ENCODE data around the gene TAL1.
"Not testable (repeated sequence)": the region's sequence is repeated elsewhere in the genome, so short reads cannot be mapped to it uniquely, and the experiment has no call there.

GRCh38 chr1:47193496-47193895, 38.5 kb downstream of the TAL1 start:
- not testable (repeated sequence) for TF ChIP-seq CTCF (IDR thresholded peaks at IDR 0.05; ENCODE audit: extremely low read depth in 1 of 2, insufficient read depth in 1 of 2, low read depth in 1 of 2, low read length in 2 of 2); MAX (IDR thresholded peaks at IDR 0.05; ENCODE audit: insufficient read depth, insufficient read length); POLR2AphosphoS5 (IDR thresholded peaks at IDR 0.05; ENCODE audit: insufficient read depth, low read depth, low read length); POLR2A (IDR thresholded peaks at IDR 0.05; ENCODE audit: low read depth, low read length); JUN (IDR thresholded peaks at IDR 0.05; ENCODE audit: borderline replicate concordance, insufficient read depth, insufficient read length, low read depth); EZH2 (IDR thresholded peaks at IDR 0.05; ENCODE audit: borderline replicate concordance, low read depth, low read length, severe bottlenecking)
